BE2C (cell line): ENCODE results near the gene ATP8B2.
"Not testable (repeated sequence)": the region's sequence is repeated elsewhere in the genome, so short reads cannot be mapped to it uniquely, and the experiment has no call there.

Experiments
- DNase-seq: peaks from one replicate; pipeline ENCODE4 v3.0.0-alpha.2; 2020
- H3K27me3 ChIP-seq: fragments of 250-450 bp; sonication (Bioruptor Pico); 2 replicates; pipeline ENCODE4 v1.5.1; 2020; ENCODE audit warnings: mild to moderate bottlenecking
- H3K36me3 ChIP-seq: fragments of 250-450 bp; sonication (Bioruptor Pico); 2 replicates; pipeline ENCODE4 v1.5.1; 2020; ENCODE audit warnings: mild to moderate bottlenecking
- H3K4me1 ChIP-seq: fragments of 250-450 bp; sonication (Bioruptor Pico); 2 replicates; pipeline ENCODE4 v1.5.1; 2020
- H3K4me3 ChIP-seq: 2 replicates; pipeline ENCODE4 v1.5.1; 2011; ENCODE audit warnings: low read depth, low read length
- H3K9me3 ChIP-seq: fragments of 250-450 bp; sonication (Bioruptor Pico); 2 replicates; pipeline ENCODE4 v1.5.1; 2020
- CTCF ChIP-seq: IDR thresholded peaks from 2 replicates; pipeline ENCODE4 v1.5.1; 2012; ENCODE audit warnings: mild to moderate bottlenecking, low read depth, low read length

The ATP8B2 gene

DNA sequence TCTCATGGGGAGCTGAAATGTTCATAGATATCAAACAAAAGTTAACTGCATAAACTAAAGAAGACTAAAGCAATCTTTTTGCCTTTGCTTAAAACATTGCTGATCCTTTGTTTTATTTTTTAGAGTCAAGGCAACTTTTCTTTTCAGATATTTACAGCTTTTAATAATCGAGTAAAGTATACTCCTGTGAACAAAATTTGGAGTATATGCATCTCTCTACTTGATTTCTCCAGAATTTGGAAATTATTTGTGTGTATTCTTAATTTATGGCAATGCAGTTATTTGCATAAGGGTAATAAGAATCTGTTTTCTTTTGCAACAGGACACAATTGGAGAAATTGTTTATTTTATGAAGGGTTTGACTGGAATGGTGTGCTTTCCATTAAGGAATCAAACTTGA is 8.6 kb upstream of the ATP8B2 start:
- Histone ChIP-seq H3K27me3 (no peaks in the 10 kb centered on the region), H3K4me1 (peaks cover 6% of the 10 kb centered on the region), H3K4me3 (no peak overlapping the region), H3K9me3 (no peaks in the 10 kb centered on the region; the same call in 1 of the 2 replicates), H3K36me3 (no peaks in the 10 kb centered on the region)
- no peak for TF ChIP-seq CTCF
- no peak for DNase-seq

DNA sequence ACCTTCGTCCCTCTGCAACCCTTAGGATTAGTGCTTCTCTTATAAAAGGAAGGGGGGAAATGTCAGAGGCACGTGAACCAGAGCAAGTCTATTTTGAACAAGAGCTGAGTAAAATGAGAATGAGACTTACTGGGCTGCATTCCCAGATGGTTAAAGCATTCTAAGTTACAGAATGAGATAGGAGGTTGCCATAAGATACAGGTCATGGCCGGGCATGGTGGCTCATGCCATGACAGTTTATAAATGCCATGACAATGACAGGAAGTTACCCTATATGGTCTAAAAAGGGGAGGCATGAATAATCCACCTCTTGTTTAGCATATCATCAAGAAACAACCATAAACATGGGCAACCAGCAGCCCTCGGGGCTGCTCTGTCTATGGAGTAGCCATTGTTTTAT is 6.9 kb upstream of the ATP8B2 start:
- Histone ChIP-seq H3K9me3 (no peaks in the 10 kb centered on the region; the same call in 1 of the 2 replicates), H3K27me3 (no peaks in the 10 kb centered on the region), H3K4me1 (peaks cover 6% of the 10 kb centered on the region), H3K4me3 (no peak overlapping the region), H3K36me3 (no peaks in the 10 kb centered on the region)
- DNase-seq = no peak
- TF ChIP-seq CTCF = no peak

- peak; percentile 30; the same call in 1 of the 2 replicates for TF ChIP-seq CTCF
- Histone ChIP-seq H3K4me1 (peaks cover 10% of the 10 kb centered on the region), H3K4me3 (peak within 1 kb of the TSS; percentile 41), H3K27me3 (no peaks in the 10 kb centered on the region), H3K36me3 (no peaks in the 10 kb centered on the region), H3K9me3 (no peaks in the 10 kb centered on the region; the same call in 1 of the 2 replicates)
- peak; percentile 73 for DNase-seq
Observed at GRCh38 chr1:154320882-154321608, 4.3 kb upstream of the ATP8B2 start, which contains the start of gene AQP10. AQP10 (plus strand) TSS chr1:154321093; CDS start chr1:154321156, 63 bp downstream.

- H3K9me3 ChIP-seq, DNase-seq, H3K36me3 ChIP-seq, H3K27me3 ChIP-seq: not testable (repeated sequence)
- Histone ChIP-seq H3K4me1 (peaks cover 10% of the 10 kb centered on the region), H3K4me3 (peak overlapping the region; percentile 41; the same call in 1 of the 2 replicates)
Observed at GRCh38 chr1:154321609-154321934, 3.8 kb upstream of the ATP8B2 start.

DNA sequence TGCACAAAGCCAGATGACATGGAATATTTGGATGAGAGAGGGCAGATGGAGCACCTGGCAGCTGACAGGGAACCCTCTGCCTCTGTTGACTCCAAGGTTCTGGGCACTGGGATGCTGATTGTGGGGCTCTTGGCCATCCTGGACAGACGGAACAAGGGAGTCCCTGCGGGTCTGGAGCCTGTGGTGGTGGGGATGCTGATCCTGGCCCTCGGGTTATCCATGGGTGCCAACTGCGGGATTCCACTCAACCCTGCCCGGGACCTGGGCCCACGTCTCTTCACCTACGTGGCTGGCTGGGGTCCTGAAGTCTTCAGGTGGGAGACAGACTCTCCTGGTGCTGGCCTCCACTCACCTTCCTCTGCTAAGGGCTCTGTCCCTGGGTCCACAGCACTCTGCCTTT is 1.8 kb upstream of the ATP8B2 start:
- DNase-seq = no peak
- Histone ChIP-seq H3K9me3 (no peaks in the 10 kb centered on the region), H3K4me1 (peaks cover 22% of the 10 kb centered on the region), H3K27me3 (no peaks in the 10 kb centered on the region), H3K4me3 (no peak overlapping the region), H3K36me3 (no peaks in the 10 kb centered on the region)
- no peak for TF ChIP-seq CTCF

DNA sequence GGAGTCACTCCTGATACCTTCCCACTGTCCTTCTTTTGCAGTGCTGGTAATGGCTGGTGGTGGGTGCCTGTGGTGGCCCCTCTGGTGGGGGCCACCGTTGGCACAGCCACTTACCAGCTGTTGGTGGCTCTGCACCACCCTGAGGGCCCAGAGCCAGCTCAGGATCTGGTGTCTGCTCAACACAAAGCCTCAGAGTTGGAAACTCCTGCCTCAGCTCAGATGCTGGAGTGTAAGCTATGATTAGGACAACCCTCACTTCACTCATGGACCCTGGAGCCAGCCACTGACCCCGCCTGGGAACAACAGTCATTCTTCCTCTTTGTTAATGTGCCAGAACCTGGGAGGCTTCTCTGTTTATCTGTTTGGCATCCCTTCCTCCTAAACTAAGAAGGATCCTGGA is 1.1 kb upstream of the ATP8B2 start:
- H3K4me1 ChIP-seq = peaks cover 26% of the 10 kb centered on the region
- H3K9me3 ChIP-seq = no peaks in the 10 kb centered on the region
- H3K27me3 ChIP-seq = no peaks in the 10 kb centered on the region
- H3K36me3 ChIP-seq = no peaks in the 10 kb centered on the region; the same call in 1 of the 2 replicates
- no peak for DNase-seq
- no peak for TF ChIP-seq CTCF
- peak overlapping the region; percentile 95 for H3K4me3 ChIP-seq
